ENCODE data around the gene SH3PXD2A.
"Not testable (repeated sequence)": the region's sequence is repeated elsewhere in the genome, so short reads cannot be mapped to it uniquely, and the experiment has no call there.

Gene SH3PXD2A

GRCh38 chr10:103829838-103830465 is 25.4 kb downstream of the SH3PXD2A start:
- DNase-seq: no peak

GRCh38 chr10:103829278-103829677 is 26.1 kb downstream of the SH3PXD2A start:
- DNase-seq: no peak

- DNase-seq: no peak
These were observed 26.7 kb downstream of the SH3PXD2A start for GRCh38 chr10:103828587-103829197.

GRCh38 chr10:103828107-103828506 is 27.3 kb downstream of the SH3PXD2A start:
- DNase-seq: no peak

- DNase-seq: no peak
These were observed 28.5 kb downstream of the SH3PXD2A start for GRCh38 chr10:103826885-103827284.

GRCh38 chr10:103824281-103824680 is 31.1 kb downstream of the SH3PXD2A start:
- no peak for DNase-seq

- DNase-seq: no peak
These were observed 31.6 kb downstream of the SH3PXD2A start for GRCh38 chr10:103823706-103824272.

GRCh38 chr10:103822800-103823199 is 32.6 kb downstream of the SH3PXD2A start:
- DNase-seq: no peak

- DNase-seq: no peak
These were observed 33.2 kb downstream of the SH3PXD2A start for GRCh38 chr10:103822107-103822716.

- no peak for DNase-seq
These were observed 35.0 kb downstream of the SH3PXD2A start for GRCh38 chr10:103820101-103821062.

- DNase-seq: no peak
These were observed 35.9 kb downstream of the SH3PXD2A start for GRCh38 chr10:103819493-103819892.

- DNase-seq: no peak
These were observed 36.5 kb downstream of the SH3PXD2A start for GRCh38 chr10:103818765-103819374.

GRCh38 chr10:103818105-103818504 is 37.3 kb downstream of the SH3PXD2A start:
- DNase-seq: no peak

GRCh38 chr10:103816431-103816830 is 38.9 kb downstream of the SH3PXD2A start:
- DNase-seq: no peak

- no peak for DNase-seq
These were observed 40.6 kb downstream of the SH3PXD2A start for GRCh38 chr10:103814626-103815370.

GRCh38 chr10:103814105-103814504 is 41.3 kb downstream of the SH3PXD2A start:
- no peak for DNase-seq

- not testable (repeated sequence) for DNase-seq
These were observed 42.1 kb downstream of the SH3PXD2A start for GRCh38 chr10:103813312-103813711.

- no peak for DNase-seq
These were observed 42.9 kb downstream of the SH3PXD2A start for GRCh38 chr10:103812432-103812831.

GRCh38 chr10:103812004-103812403 is 43.4 kb downstream of the SH3PXD2A start:
- DNase-seq: no peak

- no peak for DNase-seq
These were observed 43.9 kb downstream of the SH3PXD2A start for GRCh38 chr10:103811463-103811862.

- DNase-seq: no peak
These were observed 46.6 kb downstream of the SH3PXD2A start for GRCh38 chr10:103808780-103809179.

- no peak for DNase-seq
These were observed 47.4 kb downstream of the SH3PXD2A start for GRCh38 chr10:103807996-103808395.
